Putamen (tissue), 1 donor: Measurements from ENCODE around the gene ADAMTS2.
A peak's percentile ranks its signal among the peaks of the same experiment; 100 is the strongest.

ENCODE experiments used
- DNase-seq: peaks from one replicate; pipeline ENCODE4 v3.0.0-alpha.2; 2016; ENCODE audit warnings: low spot score

Gene ADAMTS2

DNA sequence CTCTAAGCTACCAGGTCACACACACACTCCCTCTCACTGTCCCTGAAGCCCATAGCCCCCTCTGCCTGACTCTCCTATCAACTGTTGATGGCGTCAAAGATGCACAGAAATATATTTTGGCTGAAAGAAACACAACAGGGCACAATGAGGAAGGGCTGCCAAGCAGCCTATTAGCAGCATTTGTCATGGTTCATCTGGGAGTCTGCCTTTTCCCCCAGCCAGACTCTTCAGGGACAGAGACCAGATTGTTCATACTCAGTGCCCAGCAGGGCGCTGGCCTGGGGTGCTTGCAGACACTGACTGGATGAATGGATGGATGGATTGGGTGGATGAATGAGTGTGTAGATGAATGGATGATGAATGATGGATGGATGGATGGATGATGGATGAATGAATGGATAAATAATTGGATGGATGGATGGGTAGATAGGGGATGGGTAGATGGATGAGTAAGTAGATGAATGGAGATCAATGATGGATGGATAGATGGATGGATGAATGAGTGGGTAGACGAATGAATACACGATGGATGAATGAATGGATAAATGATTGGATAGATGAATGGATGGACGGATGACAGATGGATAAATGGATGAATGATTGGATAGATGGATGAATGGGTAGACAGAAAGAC is 90.5 kb downstream of the ADAMTS2 start:
- peak; percentile 47 for DNase-seq

DNA sequence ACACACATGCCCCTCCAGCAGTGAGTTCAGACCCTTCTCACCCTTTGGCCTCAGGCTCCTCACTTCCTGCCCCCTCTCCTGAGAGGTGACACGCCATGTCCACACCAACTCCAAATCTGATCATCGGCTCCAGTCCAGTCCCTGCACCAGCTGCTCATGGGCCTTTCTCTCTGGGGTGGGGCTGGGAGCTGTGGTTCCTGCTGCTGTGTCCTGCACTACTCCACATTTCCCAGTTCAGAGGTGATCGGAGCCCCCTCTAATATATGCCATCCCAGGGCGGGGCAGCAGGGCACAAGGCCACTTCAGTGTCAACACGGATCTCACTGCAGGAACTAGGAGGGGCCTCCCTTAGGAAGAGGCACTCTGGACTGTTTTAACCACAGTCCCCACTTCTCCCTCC is 91.5 kb downstream of the ADAMTS2 start:
- no peak for DNase-seq

DNA sequence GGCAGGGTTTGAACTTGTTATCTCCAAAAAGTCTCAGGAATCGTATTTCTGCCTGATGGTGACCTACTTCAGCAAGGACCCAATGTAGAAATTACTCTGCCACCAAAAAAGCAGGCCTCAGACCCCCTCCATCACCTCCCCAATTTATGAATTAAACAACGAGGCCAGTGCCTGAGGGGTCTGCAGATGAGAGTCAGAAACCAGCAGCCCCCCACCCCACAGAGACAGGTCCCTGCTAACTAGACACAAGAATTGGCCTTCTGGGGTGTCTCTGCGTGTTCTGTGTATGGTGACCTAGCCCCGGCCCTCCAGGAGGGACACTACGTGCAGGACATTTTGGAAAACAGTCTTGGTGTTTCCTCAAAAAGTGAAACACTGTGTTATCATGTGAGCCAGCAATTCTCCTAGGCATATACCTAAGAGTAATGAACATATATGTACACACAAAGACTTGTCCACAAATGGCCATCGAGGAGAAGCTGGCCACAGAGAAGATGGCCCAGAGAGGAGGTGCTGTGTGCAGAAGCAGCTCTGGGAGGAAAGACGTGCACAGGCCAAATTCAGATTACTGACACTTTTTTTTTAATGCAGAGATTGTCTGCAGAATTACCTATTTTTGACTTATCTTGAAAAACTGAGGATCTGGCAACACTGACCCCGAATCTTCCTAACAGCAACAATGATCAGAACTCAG is 93.8 kb downstream of the ADAMTS2 start:
- no peak for DNase-seq

DNA sequence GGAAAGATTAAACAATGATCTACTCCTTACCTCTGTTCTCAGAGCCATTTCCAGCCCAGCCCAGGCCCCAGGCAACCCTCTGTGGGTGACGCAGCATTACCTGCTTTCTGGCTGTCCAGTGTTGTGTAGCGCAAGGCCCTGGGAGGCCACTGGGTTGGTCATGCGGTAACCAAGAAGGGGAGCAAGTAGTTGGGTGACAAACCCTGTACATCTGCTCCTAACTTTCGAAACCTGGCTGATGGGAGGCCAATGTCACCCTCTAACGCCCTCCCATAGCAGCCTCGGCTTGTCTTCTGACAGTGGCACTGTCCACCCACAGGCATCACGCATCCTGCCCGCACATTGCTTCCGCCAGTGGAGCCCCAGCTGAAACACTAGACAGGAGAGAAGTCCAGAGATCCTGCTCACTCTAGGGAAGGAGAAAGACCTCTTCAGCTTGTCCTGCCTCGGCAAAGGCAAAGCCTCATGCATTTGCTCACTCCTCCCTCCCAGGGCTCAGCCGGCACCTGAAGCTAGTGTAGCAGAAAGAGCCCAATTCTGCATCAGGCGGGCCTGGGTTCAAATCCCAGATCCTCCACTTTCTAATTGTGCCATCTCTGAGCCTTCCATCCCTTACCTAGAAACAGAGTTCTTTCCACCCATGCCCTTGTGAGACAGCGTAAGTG is 94.6 kb downstream of the ADAMTS2 start:
- no peak for DNase-seq

DNA sequence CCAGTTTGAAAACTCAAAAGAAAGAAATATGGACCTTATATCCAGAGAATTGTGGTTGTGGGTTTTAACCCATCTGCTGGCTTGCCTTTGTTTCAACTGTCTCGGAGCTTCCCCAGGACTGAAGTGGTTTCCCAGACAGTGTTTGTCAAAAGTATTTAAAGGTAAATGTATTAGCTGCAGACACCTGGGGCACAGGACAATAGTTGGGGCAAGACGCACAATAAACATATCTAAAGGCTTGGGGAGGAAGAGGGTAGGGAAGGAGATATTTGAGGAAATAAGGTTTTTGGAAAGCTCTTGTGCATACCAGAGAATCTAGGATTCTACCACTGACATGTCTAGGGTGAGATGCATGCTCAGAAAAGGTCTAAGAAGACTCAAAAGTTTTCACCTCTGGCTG is 99.0 kb downstream of the ADAMTS2 start:
- no peak for DNase-seq

DNA sequence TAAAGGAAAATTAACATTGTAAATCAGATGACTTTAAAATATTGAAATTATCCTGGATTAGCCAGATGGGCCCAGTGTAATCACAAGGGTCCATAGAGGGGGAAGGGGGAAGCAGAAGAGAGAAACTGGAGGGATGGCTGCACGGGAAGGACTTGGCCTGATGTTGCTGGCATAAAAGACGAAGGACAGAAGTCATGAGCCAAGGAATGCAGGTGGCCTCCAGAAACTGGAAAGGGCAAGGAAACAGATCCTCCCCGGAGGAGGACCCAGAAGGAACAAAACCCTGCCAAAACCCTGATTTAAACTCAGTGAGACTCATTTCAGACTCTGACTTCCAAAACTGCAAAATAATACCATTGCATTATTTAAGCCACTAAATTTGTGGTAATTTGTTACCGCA is 100.2 kb downstream of the ADAMTS2 start:
- DNase-seq: no peak

DNA sequence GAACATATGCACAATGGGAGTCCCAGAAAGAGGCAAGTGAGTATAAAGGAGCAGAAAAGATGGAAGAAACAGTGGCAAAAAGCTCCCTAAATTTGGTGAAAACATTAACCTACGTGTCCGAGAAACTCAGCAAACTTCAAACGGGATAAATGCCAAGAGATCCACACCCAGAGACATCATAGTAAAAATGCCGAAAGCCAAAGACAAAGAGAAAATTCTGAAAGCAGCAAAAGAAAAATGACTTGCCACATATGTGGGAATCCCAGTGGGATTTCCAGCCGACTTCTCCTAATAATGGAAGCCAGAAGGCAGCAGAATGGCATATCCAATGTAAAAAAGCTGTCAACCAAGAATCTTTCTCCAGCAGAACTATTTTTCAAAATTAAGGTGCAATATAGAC is 101.2 kb downstream of the ADAMTS2 start:
- no peak for DNase-seq

DNA sequence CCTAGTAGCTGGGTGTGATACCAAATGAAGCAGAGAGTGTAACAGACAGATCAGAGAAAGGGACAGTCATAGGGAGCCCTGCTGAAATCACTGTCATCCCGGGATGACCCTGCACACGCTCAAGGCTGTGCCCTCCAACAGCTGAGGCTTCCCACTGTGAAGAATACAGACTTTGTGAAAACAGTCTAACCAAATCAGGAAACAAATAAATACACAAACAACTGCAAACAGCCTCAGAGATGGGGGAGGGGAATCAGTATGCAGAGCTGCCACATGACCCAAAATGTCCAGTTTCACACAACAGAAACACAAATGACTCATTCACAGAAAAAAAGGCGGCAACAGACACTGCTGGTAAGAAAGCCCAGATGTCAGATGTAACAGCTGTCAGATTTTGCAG is 101.9 kb downstream of the ADAMTS2 start:
- peak; percentile 95 for DNase-seq

DNA sequence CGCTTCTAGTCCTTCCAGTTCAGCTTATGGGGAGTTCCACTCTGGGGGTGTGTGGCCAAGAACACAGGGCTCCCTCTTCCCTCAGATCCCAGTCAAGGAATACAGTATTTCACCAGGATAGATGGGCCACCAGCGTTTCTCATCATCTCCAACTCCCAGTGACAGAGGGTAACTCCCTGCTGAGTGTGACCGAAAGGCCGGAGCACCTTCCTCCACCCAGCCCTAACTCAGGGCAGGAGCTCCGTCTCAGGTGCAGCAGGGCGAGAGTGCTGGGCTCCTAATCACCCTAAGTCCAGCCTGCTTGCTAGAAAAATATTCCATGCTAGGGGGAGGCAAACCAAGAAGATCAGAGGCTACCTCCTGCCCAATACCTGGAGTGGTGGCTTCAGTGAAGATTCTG is 102.6 kb downstream of the ADAMTS2 start:
- DNase-seq: no peak

DNA sequence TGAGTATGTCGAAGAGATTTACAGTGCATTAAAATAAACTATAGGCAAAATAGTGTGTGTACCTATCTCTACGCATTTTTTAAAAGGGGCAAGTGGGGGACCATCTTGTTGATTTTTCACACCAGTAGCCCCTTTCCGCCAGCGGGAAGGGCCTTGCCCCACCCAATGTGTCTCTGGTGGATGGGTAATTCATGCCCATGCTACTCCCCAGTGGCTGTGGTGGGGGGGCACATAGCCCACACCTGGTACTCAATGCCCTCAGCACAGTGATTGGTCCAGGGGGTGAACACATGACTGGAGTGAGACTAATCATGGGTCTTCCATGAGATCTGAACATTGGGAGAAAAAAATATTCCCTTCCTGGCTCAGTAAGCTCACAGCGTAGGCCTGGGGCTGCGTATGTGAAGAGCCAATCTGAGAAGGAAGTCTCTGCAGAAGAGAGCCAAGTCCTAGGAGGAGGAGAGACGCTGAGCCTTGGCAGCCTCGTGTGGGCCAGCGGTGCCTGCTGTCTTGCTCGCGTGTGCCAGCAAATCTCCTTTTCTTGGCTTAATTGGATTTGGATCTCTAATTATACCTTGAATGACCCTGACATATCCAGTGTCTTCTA is 103.4 kb downstream of the ADAMTS2 start:
- no peak for DNase-seq

DNA sequence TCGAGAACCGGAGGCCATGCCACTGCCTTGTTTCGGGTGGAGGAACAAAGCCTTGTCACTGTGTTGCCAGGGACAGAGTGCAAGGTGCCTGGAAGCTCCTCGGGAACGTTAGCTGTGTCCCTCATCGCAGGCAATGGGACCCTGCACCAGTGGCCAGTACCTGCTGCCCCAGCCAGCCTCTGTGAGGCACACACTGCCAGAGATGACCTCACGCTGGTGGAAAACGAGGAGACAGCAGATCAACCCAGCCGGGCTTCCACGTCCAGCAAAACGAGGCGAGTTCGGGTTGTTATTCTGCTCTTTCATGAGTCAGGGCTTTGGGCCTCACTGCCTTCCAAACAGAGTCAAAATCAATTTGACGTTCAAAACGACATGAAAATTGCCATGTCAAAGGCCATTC is 104.1 kb downstream of the ADAMTS2 start:
- no peak for DNase-seq

DNA sequence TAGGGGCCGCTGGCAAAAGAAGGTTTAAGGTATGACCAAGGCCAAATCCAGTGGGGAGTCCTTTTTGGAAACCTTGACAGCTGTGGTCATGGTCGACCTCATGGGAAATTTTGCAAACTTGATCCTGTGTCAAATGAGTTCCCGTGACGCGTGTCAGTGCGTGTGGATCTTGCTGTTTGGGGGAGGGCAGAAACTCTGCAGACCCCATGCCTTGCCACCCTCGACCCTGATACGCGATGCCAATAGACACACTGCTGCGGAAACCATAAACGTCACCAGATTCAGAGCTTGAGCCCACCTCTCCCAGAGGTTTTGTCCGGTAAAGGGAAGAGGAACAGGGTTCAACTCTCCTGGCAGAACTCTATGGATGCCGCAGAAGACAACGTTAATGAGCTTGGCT is 104.7 kb downstream of the ADAMTS2 start:
- no peak for DNase-seq

DNA sequence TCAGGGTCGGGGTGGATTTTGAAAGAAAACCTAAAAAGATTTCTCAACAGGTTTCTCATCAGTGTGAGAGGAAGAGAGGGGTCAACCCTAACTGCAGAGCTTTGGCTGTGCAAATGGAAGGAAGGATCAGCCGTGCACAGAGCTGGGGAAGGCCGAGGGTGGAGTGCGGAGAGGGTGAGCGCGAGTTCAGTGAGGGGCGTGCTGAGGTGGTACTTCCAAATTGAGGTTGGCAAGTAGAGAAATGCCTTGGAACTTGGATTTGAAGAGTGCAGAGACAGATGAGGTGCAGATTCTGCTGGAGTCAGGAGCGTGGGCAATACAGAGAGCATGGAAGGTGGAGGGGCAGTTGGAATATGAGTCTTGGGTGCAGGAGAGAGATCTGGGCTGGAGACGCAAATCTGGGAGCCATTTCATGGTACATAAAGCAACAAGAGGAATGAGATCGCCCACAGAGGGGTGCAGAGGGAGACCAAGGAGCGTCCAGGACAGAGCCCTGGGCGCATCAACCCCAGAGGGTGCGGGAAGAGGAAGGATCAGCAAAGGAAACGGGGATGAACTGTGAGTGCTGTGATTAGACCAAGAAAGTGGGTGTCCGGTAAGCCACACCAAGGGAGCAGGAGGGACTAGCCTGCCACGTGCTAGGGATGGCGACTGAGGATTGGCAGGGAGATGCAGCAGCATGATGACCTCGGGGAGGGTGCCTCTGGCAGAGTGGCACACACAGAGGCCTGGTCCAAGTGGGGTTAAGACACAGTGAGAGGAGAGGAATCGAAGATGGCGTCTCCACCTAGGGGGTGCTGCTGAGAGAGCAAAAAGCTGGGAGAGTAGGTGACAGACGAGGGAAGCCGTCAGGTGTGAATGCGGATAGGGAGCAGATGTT is 105.8 kb downstream of the ADAMTS2 start:
- DNase-seq: no peak

DNA sequence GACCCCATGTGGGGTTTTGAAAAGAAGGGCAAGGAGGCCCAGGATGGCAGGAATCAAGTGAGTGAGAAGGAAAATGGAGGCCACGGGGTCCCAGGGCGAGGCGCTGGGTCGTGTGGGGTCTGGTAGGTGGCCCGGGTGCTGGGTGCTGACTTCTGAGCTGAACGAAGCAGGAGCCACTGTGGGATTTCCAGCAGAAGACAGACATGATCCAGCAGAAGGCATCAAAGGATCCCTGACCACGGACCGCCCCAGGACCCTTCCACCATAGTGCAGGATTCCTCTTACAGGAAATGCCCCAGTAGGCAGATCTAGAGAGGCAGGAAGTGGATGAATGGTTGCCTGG is 106.7 kb downstream of the ADAMTS2 start:
- no peak for DNase-seq

DNA sequence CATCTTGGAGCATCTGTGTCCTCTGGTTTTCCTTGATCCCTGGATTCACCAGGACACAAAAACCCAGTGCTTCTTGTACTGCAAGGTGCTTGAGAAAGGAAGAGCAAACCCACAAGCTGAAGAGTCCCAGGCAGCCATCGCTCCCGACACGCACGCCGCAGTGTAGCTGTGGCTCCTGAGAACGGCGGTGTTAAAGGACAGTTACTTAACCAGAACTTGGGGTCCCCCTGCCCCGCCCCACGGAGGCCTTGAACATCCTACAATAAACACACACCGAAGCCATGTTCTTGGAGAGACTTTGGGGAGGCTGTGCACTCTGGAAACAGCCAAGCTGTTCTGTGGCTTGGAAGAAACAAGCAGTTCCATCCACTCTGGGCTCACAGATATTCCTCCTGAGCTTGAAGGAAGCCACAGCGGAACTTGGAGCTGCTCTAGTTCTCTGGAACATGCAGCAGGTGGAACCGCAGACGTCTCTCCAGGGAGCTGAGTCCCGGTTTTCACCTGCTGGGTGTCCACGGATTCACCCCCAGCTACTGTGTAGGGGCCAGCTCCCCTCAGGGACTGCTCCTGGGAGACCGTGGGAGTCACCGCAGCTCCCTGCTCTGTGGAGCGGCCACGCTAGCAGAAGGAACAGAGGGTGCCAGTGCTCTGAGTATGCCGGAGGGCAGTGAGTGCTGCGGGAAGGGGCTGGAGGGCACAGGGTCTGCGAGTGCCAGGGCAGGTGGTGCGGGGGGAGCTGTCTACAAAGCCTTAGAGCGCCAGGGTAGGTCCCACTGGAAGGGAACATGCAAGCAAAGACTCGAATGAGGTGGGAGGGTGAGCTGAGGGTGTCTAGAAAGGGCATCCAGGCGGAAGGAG is 107.3 kb downstream of the ADAMTS2 start:
- no peak for DNase-seq

DNA sequence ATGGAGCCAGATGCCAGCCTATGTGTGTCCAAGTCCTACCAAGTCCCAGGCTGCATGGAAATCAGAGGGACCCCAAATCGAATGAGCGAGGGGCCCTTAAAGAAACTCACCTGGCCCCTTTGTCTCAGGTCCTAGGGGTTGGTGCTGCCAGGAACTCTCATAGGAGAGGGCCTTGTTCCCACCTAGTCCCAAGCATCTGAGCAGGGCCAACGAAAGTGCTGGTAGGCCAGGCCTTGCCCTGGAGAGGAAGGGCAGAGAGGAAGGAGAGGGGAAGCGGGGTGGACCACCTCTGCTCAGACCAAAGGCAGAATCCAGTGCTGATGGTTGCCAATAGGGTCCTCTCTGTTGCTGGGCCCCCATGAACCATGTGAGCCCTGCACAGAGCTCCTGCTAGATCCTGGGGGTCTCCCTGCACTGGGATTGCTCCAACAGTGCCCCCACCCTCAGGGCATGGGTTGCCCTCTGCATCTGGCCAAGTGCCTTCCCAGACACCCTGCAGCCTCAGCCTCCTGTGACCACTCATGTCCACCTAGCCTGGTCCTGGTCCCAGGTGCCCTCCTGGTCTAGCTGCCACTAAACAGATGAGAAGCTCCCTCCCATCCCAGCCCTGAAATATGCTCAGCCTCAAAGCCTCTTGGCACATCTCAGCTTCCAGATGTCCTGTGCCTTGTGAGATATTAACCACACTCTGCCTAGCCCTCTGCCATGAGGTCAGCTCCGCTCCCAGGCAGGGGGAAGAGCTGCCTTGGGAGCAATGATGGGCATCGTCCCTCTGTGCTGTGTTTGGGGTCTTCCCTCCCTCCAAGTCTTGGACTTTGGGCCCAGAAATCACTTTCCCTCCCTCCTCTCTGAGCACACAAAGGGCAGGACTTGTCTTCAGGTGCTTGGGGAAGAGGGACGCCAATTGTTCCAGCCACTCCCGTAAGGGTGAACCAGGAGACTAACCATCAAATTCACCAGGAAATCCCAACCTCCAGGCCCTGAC is 109.6 kb downstream of the ADAMTS2 start:
- DNase-seq: no peak

DNA sequence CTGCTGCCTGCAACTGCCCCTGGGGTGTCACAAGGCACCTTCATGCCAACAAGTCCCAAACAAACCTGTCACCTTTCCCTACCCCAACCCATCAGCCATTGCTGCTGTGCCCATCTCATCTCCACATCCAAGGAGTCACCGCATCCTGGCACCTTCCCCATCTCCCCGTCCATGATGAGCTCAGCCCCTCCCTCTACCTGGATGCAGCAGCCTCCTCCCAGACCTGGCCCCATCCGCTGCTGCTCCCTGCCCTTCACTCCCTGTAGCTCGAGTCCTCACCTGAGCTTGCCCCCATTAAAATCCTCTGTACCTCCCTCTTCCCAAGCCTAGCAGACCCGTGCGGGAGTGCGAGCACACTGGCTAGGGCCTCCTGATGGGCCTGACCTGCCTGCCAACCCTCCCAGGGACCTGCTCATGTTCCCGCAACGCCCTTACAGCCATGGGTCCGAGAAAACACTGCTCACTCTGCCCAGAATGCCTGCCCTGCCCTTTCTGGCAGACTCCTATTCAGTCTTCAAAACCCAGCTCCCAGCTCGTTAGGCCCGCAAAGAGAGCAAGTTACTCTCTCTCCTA is 110.6 kb downstream of the ADAMTS2 start:
- no peak for DNase-seq

DNA sequence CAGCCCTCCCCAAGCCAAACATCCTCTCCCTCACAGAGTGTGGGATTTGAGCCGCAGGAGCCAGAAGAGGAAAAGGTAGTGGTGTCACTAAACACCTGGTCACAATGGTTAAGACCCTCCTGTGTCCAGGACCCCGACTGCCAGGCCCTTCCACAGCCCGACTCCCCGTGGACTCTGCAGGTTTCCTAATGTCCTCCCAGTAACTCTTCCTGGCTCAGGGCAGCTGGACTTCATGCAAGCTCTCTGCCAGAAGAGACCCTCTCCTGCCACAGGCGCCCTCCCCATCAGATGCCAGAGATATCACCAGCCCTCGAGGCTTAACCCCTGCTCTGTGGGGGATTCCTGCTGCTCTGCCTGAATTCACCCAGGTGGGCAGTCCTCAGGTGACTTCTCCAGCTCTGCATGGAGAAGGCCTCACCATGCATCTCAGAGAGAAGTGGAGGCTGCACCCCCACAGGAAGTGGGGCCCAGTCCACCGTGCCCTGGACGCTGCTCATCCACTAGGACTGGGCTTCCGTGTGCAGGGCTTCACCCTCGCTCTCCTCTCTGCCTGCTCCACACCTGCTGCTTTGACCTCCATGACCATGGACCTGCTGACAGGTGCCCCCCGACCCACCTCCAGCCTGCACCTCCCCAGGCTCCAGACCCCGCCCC is 111.2 kb downstream of the ADAMTS2 start:
- no peak for DNase-seq

DNA sequence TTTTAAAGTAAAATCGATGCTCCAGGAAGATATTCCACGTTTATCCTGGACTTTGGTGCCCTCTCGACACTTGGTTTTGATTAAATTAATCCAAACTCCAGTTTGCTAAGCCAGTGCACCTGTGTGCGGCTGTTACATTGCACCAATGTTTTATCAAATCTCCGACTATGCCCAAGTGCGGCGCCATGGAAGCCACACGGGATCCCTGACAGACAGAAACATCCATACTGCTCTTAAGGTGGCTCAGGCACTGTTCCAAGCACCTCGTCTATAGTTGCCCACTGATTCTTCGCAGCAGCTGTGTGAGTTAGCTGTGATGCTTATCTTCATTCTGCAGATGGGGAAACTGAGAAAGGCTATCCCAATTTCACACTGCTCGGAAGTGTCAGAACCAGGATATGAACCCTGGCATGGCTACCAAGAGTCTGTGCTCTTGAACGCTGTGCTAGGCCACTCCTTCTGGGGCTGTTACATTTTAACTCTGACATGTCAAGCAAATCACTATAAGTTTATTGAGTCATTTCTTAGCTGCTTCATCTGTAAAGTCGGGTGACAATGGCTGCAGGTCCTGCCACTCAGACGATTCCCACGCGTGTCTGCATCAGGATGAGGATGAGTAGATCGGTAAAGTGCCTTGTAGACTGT is 113.0 kb downstream of the ADAMTS2 start:
- no peak for DNase-seq
